ENCODE data around the gene AREG.

Gene AREG

GRCh38 chr4:74433541-74434172, 11.3 kb upstream of the AREG start:
- DNase-seq: no peak

DNA sequence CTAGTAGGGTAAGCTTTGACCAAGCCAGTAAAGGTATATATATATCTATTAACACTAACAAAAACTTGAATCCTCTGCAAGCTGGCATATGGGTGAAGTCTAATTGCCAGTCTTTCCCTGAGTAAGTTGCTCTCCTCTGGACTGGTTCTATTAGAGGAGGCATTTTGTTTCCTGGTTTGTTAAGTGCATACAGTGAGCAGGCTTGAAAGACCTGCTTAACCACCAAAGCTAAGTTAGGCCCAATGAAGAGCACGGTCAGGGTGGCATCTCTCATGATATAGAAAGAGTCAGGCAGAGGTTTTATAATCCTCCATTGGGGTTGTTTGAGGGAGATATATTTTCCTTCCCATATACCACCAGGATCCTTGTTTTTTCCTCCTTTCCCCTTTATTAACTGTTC, 9.6 kb upstream of the AREG start:
- no peak for DNase-seq

DNA sequence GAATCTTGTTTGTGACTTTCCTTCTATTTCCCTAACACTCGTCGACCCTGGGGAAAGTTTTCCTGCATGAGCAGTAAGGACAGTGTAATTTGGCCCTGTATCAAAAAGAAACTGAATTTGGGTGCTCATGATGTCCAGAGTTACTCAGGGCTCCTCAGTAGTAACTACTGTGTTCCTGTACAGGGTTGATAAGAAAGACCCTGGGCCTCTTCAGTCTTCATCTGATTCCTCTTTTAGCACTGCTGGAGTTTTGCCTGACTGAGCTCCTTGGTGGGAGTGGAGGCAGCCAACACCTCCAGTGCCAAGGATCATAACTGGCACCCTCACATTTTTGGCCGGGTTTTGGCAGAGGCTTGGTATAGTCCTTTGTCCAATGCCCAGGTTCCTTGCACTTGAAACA, 7.1 kb upstream of the AREG start:
- DNase-seq: no peak

DNA sequence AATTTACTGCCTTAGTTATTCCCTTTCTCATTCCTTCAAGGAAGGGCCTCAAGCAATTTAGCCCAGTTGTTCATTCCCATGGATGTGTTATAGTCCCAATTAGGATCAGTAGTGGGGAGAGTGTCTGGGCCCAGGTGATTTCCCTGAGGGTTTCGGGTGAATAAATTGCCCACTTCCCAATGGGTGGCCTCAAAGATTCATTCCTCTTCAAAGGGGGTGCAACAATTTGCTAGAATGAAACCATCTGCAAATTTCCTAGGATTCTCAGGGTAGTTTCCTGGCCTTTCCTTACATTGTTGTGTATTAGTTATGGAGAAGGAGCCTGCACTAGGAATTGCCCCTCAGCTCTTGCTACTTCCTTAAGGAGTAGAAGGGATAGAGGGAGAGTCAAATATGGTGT, 6.3 kb upstream of the AREG start:
- no peak for DNase-seq

- DNase-seq: no peak
Measured at GRCh38 chr4:74439952-74440351, 5.0 kb upstream of the AREG start.

GRCh38 chr4:74440356-74440755, 4.6 kb upstream of the AREG start:
- DNase-seq: no peak

DNA sequence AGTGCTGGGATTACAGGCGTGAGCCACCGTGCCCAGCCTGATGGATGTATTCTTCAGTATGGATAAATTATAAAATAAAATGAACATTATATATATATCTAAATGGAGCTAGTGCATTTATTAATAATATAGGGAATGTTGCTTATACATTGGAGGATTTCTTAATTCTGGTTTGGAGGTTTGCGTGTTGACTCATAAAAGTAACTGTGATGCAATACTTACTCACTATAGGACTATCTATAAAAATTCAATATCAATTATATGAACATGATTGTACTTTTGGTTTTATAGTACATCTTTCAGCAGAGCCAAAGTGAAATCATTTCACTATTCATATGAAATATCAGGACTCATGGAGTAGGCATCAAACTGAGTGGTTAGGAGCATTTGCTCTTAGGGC, 3.2 kb upstream of the AREG start:
- no peak for DNase-seq

DNA sequence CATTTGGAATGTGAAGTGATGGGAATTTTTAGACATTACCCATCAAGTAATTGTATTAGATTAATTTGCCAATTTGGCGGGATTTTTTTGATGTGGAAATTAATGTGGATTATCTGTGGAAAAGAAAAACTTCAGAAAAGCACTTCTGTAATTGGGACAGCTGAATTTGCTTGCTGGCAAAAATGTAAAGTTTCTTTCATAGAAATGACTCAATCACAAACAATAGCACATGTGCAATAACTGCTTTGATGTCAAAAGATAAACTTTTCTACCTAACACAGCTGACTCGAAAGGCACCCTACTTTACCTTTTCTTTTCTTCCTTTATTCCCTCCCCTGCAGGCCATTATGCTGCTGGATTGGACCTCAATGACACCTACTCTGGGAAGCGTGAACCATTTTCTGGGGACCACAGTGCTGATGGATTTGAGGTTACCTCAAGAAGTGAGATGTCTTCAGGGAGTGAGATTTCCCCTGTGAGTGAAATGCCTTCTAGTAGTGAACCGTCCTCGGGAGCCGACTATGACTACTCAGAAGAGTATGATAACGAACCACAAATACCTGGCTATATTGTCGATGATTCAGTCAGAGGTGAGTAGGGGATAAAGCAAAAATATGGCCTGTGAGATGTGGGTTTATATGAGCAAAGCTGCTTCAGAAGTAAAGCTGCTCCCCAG, 1.4 kb downstream of the AREG start:
- no peak for DNase-seq

GRCh38 chr4:74446896-74447295, 2.0 kb downstream of the AREG start:
- DNase-seq: no peak

- no peak for DNase-seq
Measured at GRCh38 chr4:74447636-74448233, 2.8 kb downstream of the AREG start.

DNA sequence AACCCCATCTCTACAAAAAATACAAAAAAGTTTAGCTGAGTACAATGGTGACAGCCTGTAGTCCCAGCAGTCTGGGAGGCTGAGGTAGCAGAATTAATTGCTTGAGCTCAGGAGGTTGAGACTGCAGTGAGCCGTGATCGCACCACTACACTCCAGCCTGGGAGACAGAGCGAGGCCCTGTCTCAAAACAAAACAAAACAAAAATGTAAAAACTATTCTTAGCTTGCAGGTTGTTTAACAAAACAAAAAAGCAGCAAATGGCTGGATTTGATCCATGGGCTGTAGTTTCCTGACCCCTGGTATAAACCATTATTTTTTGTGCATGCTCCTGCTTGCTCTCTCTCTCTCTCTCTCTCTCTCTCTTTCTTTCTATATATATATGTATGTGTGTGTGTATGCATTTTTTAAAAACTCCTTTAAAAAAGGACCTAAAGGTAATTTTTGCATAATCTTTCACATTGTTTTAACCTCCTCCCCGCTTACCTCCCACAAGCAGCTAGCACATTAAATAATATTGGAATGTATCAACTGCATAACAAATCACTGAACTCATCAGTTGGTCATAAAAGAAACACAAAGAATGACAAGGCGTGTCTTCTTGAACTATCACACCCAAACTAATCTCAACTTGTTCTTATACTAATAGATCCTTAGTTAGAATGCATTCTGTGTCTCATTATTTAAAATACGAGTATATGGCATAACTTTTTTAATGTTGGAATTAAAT, 4.8 kb downstream of the AREG start:
- no peak for DNase-seq

DNA sequence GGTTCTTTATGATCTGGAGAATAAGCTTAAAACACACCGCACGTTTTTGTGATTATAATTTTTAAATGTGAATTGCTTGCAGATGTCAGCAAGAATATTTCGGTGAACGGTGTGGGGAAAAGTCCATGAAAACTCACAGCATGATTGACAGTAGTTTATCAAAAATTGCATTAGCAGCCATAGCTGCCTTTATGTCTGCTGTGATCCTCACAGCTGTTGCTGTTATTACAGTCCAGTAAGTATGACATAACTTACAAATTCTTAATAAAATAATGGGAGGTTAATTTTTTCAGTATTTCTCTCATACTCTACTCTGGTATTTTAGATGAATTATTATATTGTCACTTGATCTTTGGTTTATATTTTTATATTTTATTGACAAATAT, 5.4 kb downstream of the AREG start:
- DNase-seq: no peak

DNA sequence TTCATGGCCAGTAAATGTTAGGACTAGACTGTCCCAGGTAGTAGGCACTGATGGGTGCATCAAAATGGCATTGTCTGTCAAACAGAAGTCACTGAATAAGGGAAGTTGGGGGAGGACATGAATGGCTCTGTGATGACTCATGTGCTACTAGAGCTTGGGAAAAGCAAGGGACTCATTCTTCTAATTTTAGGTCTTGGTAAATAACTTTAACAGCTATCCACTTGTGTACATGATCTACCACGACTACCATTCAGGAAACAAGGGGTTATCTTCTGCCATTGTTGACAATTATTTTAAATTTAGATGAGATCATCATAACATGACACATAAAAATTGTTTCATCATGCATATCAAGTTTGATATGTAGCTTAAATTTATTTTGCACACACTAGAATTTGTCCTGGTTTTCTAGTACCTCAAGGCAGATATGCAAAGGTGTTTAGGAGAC, 6.3 kb downstream of the AREG start:
- no peak for DNase-seq

GRCh38 chr4:74453037-74453635, 8.2 kb downstream of the AREG start:
- DNase-seq: no peak

DNA sequence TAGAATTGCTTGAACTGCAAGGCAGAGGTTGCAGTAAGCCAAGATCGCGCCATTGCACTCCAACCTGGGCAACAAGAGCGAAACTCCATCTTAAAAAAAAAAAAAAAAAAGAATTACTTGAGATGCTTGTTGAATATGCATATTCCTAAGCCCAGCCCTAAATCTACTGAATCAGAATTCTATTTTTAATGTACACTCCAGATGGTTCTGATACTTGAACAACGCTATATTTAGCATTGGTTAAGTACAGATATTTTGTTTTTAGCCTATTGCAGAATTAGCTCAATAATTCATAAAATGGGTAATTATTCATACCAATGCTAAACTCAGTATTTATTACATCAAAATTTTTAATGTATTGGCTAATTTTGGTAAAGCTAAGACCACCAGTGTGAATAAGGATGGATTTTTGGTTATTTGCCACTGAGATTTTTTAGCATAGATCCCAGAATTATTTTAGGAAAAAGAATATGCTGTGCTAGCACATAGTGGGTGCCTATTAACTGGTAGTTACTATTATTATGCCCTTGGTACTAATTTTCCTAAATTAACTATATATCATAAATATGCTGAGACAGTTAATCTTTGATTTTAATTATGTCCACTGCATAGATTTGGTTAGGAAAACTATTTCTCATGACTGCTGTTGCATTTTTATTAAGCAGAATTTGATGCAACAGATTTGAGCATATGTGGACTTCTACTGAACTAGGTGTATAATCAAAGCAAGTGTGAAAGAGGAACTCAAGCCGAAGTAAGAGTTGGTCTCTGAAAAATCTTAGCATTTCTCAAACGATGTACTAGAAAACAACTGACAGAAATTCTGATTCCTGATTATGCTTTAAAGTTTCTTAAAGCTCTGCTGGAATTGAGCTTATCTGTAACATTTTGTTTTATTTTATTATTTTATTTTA, 9.2 kb downstream of the AREG start:
- no peak for DNase-seq

GRCh38 chr4:74455361-74456055, 10.6 kb downstream of the AREG start:
- DNase-seq: no peak

DNA sequence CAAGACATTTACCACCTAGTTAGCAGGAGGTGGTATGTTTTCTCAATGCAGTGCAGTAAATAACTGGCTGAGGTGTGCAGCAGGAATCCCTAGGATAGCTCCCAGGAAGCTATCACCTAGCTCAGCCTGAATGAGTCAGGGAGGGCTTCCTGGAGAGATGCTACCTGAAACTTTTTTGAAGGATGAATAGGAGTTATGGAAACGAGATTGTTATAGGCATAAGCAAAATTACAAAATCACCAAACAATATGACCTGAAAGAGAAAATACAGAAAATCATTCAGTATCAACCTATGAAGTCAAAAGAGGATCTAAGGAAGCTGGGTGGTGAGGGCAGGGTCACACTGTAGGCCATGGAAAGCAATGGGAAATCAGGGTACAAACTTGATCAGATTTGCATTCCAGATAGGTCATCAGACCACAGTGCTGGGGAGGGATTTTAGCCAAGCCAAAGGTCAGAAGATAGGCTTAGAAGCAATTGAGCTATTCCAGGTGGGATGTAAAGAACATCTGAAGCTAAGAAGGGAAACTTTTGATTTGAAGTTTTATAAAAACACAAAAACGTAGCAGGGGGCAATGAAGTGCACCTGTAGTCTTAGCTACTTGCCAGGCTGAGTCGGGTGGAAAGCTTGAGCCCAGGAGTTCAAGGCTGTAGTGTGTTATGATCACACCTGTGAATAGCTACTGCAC, 11.3 kb downstream of the AREG start:
- no peak for DNase-seq

DNA sequence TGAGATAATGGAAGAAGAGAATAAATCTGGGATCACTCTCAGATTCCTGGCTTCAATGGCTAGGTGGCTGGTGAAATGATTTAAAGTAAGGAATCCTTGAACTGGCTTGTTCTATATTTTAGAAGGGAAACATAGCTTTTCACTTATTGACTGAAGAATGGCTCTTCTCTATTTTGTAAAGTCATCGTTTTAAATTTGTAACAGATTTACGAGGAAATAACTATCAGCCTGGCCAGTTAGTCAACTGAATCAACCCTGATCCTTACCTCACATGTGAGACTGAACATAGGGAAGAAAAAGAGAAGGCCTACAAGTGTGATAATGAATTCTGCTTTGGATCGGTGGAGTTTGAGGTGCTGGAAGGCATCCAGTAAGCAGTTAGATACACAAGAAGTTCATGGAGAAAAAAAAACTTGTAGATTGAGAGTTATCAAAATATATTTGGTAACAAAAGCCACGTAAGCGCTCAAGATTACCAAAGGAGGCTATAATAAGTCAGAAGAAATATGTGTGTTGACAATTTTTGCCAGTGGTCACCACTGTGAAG, 12.0 kb downstream of the AREG start:
- no peak for DNase-seq

GRCh38 chr4:74460833-74461232, 15.9 kb downstream of the AREG start:
- no peak for DNase-seq

DNA sequence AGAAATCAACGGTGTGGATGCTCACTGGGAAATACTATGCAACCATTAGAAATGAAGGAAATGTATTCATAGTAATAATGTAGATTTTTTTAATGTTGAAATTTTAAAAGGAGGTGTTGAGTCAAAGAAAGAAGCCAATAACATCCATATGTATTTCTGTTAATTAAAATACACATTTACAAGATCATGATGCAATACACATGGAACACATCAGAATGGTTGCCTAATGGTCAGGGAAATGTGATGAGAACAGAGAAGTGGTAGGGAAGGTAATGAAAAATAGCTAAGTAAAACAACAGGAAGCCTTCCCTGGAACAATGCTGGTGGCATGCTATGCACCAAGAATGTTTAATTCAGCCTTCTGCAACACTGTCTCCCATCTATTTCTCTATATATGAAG, 18.2 kb downstream of the AREG start:
- DNase-seq: no peak

GRCh38 chr4:74464291-74464690, 19.4 kb downstream of the AREG start:
- no peak for DNase-seq
